HT-29 (cell line): ENCODE measurements around the gene PARP4. TPM values are rescaled to one million over a fixed set of nuclear protein-coding genes. Genes with fewer than 3 reads are reported as not detected.
"Not testable (repeated sequence)": the region's sequence is repeated elsewhere in the genome, so short reads cannot be mapped to it uniquely, and the experiment has no call there.

Source experiments
- DNase-seq: peaks from one replicate; pipeline ENCODE4 v3.0.0-alpha.2; 2015; ENCODE audit warnings: low spot score
- total RNA-seq: library from RNA; depleted of rRNA; stranded (reverse); fragments of >200 nt; shearing (Covaris generic); gene quantifications from 2 replicates; pipeline ENCODE4 v1.2.3, GENCODE V29; 2014; rRNA removed

Gene PARP4
- total RNA-seq, result 75.6 and 78.9 TPM in 2 replicates

DNA sequence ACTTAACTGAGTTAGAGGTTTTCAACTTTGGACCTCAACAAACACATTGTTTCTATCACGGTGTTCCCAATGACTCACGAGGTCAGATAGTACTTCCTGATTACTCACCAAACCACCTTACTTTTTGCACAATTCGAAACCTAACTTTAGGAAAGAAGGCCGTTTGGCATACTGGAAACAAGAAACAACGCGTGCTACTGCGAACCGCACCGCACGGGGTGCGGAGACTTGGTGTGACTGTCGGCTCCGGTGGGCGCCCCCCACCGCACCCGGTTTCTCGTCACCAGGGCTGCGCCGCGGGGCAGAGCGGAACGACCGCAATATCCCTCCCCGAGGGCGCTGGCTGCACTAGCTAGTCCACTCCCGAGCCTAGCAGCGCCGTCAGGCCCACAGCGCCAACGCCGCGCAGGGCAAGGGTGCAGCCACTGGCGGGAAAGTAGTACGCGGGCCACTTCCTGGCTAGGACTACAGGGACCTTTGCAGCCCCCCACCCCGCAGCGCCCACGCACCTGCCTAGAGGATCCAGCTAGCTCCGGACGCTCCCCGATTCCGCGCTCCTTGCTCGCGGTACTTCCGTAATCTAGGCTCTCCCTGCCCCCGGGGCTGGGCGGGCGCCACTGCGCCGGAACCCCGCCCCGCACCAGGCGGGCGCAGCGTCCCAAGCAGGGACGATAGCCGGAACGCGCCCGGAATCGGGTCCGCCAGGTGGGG is at the start of gene PARP4:
PARP4 (minus strand) TSS at position 582 of the 711 bp plus-strand sequence. CDS start 9,002 bp downstream, outside the sequence.
- peak; percentile 97 for DNase-seq

DNA sequence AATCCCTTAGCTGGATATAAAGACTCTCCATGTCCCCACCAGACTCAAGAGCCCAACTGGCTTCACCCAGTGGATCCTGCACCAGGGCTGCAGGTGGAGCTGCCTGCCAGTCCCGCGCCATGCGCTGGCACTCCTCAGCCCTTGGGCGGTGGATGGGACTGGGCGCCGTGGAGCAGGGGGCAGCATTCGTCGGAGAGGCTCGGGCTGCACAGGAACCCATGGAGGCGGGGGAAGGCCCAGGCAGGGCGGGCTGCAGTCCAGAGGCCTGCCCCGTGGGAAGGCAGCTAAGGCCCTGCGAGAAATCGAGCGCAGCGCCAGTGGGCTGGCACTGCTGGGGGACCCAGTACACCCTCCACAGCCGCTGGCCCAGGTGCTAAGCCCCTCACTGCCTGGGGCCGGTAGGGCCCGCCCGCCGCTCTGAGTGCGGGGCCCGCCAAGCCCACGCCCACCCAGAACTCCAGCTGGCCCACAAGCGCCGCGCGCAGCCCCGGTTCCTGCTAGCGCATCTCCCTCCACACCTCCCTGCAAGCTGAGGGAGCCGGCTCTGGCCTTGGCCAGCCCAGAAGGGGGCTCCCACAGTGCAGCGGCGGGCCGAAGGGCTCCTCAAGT is 48.1 kb upstream of the PARP4 start:
- DNase-seq, result not testable (repeated sequence)

DNA sequence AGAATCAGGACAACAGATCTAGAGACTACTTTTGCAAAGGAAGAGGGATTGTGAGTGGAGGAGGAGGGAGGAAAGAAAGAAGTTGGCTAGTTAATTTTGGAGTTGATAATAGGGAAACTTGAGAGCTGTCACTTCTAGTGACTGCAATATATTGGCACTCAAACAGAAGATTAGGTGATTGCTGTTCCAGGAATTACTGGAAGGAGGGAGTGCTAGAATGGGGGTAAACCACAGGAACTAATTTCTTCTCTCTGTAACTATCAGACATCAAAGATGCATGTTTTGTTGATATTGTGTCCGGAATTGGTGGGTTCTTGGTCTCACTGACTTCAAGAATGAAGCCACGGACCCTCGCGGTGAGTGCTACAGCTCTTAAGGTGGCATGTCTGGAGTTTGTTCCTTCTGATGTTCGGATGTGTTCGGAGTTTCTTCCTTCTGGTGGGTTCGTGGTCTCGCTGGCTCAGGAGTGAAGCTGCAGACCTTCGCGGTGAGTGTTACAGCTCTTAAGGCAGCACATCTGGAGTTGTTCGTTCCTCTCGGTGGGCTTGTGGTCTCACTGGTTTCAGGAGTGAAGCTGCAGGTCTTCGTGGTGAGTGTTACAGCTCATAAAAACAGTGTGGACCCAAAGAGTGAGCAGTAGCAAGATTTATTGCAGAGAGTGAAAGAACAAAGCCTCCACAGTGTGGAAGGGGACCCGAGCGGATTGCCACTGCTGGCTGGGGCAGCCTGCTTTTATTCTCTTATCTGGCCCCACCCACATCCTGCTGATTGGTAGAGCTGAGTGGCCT is 47.0 kb upstream of the PARP4 start:
- DNase-seq, result not testable (repeated sequence)

DNA sequence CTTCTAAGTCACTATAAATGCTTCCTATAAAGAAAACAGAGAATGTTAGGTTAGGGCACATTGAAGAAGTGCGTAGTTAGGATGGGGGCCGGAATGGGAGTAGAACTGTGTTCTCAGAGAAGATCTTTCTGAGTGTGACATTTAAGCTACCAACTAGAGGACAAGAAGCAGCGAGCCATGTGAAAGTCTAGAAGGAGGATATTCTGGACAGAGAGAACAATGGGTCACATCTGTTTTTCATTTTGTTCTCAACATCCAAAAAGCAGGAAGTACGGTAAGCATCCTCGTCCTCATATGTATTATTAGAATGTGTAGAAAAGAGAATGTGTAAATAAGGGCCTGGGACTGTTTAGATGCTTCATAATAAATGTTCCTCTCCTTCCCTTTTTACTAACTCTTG is 44.5 kb upstream of the PARP4 start:
- no peak for DNase-seq

DNA sequence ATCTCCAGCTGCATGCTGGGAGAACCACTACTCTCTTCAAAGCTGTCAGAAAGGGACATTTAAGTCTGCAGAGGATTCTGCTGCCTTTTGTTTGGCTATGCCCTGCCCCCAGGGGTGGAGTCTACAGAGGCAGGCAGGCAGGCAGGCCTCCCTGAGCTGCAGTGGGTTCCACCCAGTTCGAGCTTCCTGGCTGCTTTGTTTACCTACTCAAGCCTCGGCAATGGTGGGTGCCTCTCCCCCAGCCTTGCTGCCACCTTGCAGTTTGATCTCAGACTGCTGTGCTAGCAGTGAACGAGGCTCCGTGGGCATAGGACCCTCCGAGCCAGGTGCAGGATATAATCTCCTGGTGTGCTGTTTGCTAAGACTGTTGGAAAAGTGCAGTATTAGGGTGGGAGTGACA is 41.3 kb upstream of the PARP4 start:
- not testable (repeated sequence) for DNase-seq

DNA sequence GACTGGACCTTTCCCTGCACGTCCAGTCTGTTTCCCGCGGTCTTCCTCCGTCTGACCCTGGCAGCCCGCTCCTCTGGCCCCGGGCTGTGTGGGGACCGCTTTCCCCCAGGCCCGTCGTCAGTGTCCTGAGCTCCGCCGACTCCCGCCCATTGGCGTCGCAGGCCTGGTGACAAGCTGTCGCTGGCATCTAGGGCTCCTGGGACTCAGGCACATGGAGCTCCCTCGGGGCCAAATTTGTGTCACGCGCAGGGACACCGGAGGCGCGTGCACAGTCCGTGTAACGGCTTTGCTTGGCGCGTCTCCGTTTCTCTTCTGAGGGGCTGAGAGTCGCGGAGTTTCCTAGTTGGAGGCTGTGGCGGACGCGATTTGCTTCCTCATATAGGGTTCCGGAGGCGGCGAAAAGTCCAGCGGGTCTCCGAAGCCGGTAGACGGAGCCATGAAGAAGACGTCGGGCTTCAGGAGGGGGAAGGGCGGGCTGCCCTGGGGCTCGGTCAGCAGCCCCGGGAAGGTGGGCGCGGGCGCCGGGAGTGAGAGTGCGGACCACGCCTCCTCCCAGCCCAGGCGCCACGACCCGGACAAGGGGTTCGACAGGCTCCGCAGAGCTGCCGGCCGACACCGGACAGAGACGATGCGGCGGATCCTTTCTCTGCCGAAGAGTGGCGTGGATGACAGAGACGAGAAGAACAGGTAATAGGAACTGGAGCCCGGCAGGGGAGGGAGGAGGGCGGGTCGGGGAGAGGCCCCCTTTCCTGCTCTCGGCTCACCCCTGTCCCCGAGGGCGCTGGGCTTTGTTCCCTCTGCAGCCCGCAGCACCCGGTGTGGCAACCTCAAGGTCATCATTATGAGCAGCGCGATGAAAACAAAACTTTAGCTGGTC is 29.1 kb upstream of the PARP4 start:
- not testable (repeated sequence) for DNase-seq

DNA sequence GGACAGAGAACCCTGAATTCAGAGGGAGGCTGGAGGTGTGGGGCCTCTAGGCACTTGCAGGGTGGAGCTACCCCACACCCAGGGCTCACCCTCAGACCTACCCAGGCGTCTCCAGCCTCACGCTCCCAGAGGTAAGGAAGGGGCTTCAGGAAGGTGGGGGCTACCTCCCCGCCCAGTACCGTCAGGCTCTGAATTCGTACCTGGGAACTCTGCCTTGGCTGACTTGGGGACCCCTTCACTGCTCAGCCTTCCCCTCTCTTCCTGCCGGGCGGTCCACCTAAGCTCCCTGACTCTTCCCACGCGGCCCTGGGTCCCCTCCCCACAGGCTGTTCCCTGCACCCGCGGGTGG is 28.5 kb upstream of the PARP4 start:
- DNase-seq, result no peak

DNA sequence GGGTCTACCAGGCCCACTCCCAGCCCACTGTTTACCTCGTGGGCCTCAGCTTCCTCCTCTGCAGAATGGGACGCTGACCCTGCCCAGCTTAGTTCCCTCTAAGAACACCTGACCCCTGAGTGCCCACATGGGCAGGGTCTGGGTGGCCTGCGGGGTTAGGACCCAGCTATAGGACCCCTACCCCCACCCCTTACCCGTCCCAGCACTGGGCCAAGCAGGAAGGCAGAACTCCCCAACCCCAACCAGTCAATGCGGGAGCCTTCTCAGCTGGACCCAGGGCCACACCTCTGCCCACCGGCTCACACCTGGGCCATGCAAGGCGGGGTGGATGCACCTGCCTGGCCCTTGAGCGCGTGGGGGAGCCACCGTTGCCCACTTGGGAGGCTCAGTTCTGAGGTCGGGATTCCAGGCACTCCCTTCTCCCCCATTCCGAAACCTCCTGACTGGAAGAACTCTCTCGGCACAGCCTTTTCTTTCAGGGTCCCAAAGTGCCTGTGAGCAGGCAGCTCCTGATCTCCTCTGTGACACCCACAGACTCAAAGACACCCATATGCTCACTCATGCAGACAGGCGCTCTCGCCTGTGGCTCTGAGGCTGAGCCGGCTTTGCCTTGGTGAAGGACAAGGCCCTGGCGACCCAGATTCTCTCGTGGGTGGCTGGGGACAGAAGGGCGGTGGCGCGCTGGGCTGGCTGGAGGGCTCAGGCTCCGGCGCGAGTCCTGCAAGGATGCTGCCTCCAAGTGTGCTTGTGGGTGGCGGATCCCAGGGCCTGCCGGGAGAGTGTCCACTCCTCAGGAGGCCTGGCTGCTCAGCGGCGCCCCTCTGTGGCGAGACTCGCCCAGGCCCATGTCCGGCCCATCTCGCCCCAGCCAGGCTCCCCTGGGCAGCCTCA is 27.9 kb upstream of the PARP4 start:
- DNase-seq, result peak; percentile 33

DNA sequence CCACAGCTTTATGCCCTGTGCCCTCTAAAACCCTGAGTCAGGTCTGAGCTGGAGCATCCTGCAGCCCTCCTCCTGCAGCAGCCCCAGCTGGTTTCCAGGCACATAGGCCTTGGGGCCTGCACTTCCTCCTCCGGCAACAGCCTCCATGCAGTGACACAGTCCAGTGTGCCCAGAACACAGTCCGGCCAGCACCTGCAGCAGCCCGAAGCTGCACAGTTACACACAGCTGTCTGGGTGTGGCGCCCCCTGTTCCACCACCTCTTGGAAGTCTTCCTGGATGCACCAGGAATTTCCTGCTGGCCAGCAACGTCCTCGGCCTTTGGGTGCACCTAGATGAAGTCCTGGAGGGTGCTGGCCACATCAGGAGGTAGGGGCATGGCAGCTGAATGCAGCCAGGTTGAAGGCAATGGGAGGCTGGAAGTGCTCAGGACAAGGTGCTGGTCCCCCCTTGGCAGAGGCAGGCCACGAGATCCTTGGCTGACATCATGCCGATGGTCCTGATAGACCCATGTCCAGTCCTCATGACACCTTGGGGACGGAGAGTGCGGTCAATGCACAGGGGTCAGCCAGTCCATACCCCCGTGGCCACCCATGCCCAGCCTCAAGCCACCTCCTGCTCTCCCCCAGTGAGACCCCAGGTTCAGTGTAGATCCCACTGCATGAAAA is 27.1 kb upstream of the PARP4 start:
- DNase-seq, result no peak

DNA sequence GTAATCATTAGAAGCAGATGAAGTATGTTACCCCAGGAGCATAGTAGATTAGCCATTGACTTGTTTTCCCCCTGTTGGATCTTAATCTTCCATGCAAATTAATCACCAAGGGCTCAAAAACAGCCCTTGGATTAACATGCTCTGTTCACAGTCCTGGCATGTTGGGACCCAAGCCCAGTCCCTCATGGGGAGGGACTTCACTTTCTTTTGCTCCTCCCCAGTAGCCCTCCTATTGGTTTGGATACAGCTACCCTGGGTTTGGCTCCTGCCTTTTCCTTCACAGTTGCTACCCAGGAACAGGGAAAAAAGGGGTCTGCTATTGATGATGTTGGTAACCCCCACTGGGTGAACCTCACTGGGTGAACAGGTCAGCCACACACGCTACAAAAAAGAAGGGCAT is 16.9 kb upstream of the PARP4 start:
- no peak for DNase-seq

DNA sequence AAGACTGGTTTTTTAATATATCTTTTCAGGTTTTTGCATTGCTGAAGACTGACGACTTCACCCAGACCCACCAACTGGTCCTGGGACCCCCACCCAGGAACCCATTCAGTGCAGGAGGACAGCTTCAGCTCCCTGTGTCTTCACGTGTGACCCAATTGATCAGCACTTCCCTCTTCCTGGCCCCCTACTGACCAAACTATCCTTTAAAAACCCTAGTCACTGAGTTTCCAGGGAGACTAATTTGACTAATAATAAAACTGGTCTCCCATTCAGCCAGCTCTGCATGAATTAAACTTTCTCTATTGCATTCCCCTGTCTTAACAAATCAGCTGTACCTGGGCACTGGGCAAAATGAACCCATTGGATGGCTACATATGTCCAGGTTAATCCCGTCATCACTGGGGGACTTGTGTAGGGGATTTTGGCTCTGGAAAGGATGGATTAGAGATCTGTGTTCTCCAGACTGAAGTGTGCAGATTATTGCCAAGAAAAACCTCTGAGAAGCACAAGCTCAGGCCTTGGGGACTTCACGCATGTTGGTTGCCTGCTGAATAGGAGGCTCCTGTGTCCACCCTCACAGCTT is 16.3 kb upstream of the PARP4 start:
- DNase-seq, result no peak

DNA sequence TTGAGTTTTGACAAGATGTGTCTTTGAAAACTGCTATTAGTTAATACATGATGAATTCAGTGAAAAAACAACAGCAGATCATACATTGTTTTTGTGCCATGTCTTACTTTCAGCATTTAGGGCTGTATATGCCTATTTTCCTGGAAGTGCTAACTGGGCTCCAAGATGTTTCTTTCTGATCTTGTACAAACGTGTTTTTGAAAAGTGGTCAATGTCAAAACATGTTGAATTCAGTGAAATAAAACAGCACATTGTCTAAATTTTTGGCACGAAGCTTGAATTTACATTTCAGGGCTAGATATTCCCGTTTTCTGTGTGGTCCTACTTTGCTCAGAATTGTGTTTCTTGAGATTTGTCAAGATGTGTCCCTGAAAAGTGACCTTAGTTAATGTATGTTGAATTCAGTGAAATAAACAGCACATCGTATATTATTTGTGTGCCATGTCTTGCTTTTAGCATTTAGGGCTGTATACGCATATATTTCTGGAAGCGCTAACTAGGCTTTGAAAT is 14.7 kb upstream of the PARP4 start:
- no peak for DNase-seq

DNA sequence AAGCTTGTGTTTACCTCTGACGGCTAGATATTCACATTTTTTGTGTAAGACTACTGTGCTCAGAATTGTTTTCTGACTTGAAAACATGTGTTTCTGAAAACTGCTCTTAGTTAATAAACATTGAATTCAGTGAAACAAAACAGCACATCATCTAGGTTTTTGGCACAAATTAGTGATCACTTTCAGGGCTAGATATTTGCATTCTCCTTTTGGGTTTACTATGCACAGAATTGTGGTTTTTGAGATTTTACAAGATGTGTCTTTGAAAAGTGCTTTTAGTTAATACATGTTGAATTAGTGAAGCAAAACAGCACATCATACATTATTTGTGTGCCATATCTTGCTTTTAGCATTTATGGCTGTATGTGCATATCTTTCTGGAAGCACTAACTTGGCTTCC is 8.2 kb upstream of the PARP4 start:
- DNase-seq, result no peak

DNA sequence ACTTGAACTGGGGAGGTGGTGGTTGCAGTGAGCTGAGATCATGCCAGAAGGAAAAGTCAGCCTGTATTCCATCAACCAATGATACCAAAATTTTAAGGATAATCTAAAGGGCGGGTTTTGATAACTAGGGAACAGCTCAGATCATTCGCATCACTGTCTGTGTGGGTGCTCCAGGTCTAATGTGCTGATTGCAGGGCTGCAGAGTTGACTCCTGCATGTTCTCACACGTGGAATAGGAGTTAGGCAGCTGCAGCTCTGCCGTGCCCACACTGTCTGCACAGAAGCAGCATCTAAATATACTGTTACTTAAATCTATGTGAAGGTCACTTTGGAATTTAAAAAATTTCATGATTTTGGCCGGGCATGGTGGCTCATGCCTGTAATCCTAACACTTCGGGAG is 4.3 kb upstream of the PARP4 start:
- no peak for DNase-seq

DNA sequence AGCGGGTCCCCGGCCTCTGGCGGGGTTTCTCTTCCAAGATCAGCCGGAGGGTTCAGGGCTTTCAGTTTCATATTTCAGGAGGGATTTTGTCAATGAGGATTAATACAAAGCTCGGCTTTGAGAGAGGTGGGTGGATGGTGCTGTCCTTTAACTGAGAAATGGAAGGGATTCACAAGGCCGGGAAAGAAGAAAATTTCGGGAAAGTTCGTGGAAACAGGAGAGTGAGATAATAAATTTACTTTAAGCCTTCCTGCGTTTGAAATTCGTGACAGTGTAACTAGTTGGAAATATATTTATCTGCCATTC is 283 bp upstream of the PARP4 start:
- DNase-seq, result no peak

DNA sequence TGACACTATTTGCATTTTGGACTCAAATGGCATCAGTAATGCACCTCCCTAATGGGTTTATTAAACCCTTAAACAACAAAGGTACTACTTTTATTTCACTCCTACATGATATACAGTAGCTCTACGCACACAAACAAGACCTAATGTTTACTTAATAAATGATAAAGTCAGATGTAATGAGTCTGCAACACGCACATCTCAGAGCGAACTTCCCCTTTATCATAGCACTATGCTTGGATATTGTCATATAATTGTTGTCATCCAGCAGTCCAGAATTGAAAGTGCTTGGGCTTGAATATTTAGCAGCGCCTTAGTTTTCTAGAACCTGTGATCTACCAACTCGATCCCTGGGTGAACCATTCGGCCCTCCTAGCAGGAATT is 772 bp downstream of the PARP4 start:
- DNase-seq, result peak; percentile 98

DNA sequence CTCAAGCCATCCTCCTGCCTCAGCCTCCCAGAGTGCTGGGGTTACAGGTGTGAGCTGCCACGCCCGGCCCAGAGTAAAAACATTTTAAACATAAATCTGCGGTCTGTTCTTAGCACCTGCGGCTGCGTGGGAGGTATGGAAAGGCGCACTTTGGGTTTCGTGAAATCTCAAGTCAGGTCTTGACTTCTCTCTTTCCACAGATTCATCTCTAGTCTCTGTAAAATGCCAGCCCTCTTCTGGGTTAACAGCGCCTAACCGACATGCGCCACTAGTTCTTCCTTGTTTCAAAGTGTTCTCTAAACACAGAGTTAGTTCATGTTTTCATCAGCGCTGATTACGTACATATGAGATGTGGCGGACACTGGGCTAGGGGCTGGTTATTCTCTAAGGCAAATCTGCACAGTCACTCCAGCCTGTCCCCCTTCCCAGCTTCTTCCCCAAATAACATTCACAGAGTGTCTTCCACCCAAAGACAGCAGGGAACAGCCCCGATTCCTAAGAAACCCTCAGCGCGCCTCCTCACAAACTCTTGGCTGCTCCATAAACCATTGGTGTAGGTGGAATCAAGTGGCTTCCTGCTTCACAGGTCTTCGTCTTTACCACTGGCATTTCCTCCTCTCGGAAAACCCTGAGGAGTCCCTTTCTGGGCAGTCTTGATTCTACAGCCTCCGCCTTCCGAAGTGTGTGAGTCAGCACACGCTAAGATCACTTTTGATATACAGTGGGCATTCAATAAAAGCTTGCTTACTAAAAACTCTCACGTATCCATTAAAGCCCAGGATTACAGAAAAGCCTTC is 1.4 kb downstream of the PARP4 start:
- DNase-seq, result peak; percentile 96

DNA sequence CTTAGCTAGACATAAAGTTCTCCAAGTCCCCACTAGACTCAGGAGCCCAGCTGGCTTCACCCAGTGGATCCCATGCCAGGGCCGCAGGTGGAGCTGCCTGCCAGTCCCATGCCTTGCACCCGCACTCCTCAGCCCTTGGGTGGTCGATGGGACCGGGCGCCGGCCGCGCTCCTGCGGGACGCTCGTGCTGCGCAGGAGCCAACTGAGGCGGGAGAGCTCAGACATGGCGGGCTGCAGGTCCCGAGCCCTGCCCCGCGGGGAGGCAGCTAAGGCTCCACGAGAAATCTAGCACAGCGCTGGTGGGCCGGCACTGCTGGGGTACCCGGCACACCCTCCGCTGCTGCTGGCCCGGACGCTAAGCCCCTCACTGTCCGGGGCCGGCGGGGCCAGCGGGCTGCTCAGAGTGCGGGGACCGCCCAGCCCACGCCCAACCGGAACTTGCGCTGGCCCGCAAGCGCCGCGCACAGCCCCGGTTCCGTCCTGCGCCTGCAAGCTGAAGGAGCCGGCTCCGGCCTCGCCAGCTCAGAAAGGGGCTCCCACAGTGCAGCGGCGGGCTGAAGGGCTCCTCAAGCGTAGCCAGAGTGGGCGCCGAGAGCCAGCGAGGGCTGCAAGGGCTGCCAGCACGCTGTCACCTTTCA is 5.8 kb downstream of the PARP4 start:
- DNase-seq, result no peak
